Liver (tissue), 9 donors: ENCODE measurements around the gene SH2D7. TPM values are rescaled to one million over a fixed set of nuclear protein-coding genes. Genes with fewer than 3 reads are reported as not detected.

Experiments
- DNase-seq: peaks from one replicate; pipeline ENCODE4 v3.0.0-alpha.2; 2017; ENCODE audit warnings: low spot score
- H3K27ac ChIP-seq, 2 donors: one replicate each; pipeline ENCODE4 v1.7.0; 2013; ENCODE audit warnings: inconsistent platforms in 2 of 2, low read length in 2 of 2, control low read depth in 1 of 2, low read depth in 1 of 2, mild to moderate bottlenecking in 1 of 2
- H3K27me3 ChIP-seq, 4 donors: one replicate each; pipeline versions ENCODE4 v1.6.1 to v1.7.0; 2013; ENCODE audit warnings: low read length in 3 of 4, inconsistent platforms in 1 of 4, mild to moderate bottlenecking in 1 of 4, moderate library complexity in 1 of 4; ENCODE audit not compliant: control insufficient read depth in 4 of 4, insufficient read depth in 4 of 4
- H3K36me3 ChIP-seq, 4 donors: one replicate each; pipeline versions ENCODE4 v1.6.1 to v1.7.0; 2013; ENCODE audit warnings: low read length in 3 of 4, mild to moderate bottlenecking in 3 of 4, low read depth in 1 of 4, moderate library complexity in 1 of 4; ENCODE audit not compliant: control insufficient read depth in 4 of 4, insufficient read depth in 3 of 4
- H3K4me1 ChIP-seq, 4 donors: one replicate each; pipeline versions ENCODE4 v1.6.1 to v1.7.0; 2013; ENCODE audit warnings: low read length in 3 of 4, mild to moderate bottlenecking in 3 of 4, moderate library complexity in 1 of 4; ENCODE audit not compliant: control insufficient read depth in 4 of 4, insufficient read depth in 4 of 4
- H3K4me3 ChIP-seq, 3 donors: one replicate each; pipeline versions ENCODE4 v1.6.1 to v1.7.0; 2013; ENCODE audit warnings: low read length in 3 of 3, control low read depth in 1 of 3, low read depth in 1 of 3, mild to moderate bottlenecking in 1 of 3
- H3K9ac ChIP-seq, 2 donors: one replicate each; pipeline ENCODE4 v1.7.0; 2013; ENCODE audit warnings: low read length in 2 of 2, mild to moderate bottlenecking in 2 of 2, moderate library complexity in 2 of 2, control low read depth in 1 of 2, low read depth in 1 of 2
- H3K9me3 ChIP-seq, 4 donors: one replicate each; pipeline versions ENCODE4 v1.6.1 to v1.7.0; 2013; ENCODE audit warnings: low read length in 3 of 4; ENCODE audit not compliant: control insufficient read depth in 4 of 4
- EGR1 ChIP-seq, 2 donors: IDR thresholded peaks; 2 replicates each; pipeline ENCODE4 v1.6.1; 2016 to 2018; ENCODE audit warnings: antibody characterized with exemption in 2 of 2, low read depth in 2 of 2
- FOXA1 ChIP-seq: IDR thresholded peaks from 2 replicates; pipeline ENCODE4 v1.6.1; 2016; ENCODE audit warnings: antibody characterized with exemption
- FOXA2 ChIP-seq: IDR thresholded peaks from 2 replicates; pipeline ENCODE4 v1.6.1; 2016; ENCODE audit warnings: antibody characterized with exemption
- GABPA ChIP-seq, 2 donors: IDR thresholded peaks in 1 of 2; conservative IDR thresholded peaks in 1 of 2; 2 replicates each; pipeline ENCODE4 v1.6.1; 2016; ENCODE audit warnings: antibody characterized with exemption in 2 of 2, mild to moderate bottlenecking in 1 of 2, moderate library complexity in 1 of 2
- HNF4A ChIP-seq, 2 donors: conservative IDR thresholded peaks; 2 replicates each; pipeline ENCODE4 v1.6.1; 2016; ENCODE audit warnings: antibody characterized with exemption in 2 of 2, mild to moderate bottlenecking in 2 of 2
- HNF4G ChIP-seq: IDR thresholded peaks from 2 replicates; pipeline ENCODE4 v1.6.1; 2016; ENCODE audit warnings: antibody characterized with exemption
- JUND ChIP-seq, 2 donors: IDR thresholded peaks; 2 replicates each; pipeline ENCODE4 v1.6.1; 2016; ENCODE audit warnings: antibody characterized with exemption in 2 of 2
- NR2F2 ChIP-seq: IDR thresholded peaks from 2 replicates; pipeline ENCODE4 v1.6.1; 2016; ENCODE audit warnings: antibody characterized with exemption
- RAD21 ChIP-seq, 2 donors: IDR thresholded peaks; 2 replicates each; pipeline ENCODE4 v1.6.1; 2016; ENCODE audit warnings: antibody characterized with exemption in 2 of 2, mild to moderate bottlenecking in 2 of 2
- RXRA ChIP-seq, 2 donors: IDR thresholded peaks; 2 replicates each; pipeline ENCODE4 v1.6.1; 2017 to 2018; ENCODE audit warnings: antibody characterized with exemption in 2 of 2, mild to moderate bottlenecking in 1 of 2
- SP1 ChIP-seq: IDR thresholded peaks from 2 replicates; pipeline ENCODE4 v1.6.1; 2018; ENCODE audit warnings: antibody characterized with exemption, mild to moderate bottlenecking
- TAF1 ChIP-seq: conservative IDR thresholded peaks from 2 replicates; pipeline ENCODE4 v1.6.1; 2016; ENCODE audit warnings: antibody characterized with exemption, mild to moderate bottlenecking
- YY1 ChIP-seq: IDR thresholded peaks from 2 replicates; pipeline ENCODE4 v1.6.1; 2016; ENCODE audit warnings: antibody characterized with exemption, mild to moderate bottlenecking
- WGBS: extraction: QIAGEN DNeasy Blood & Tissue Kit; methylation state at CpG from one replicate; pipeline ENCODE4 v1.1.7; 2013; 5-methylcytosine and 5-hydroxymethylcytosine counted together
- polyA plus RNA-seq, 2 donors: library from polyadenylated mRNA; stranded (reverse) in 1 of 2; unstranded in 1 of 2; fragments of 200-250 nt in 1 of 2; fragments of >200 nt in 1 of 2; fragmentation: Nextera tagmentation in 1 of 2; extraction: Ambion mirVana in 1 of 2; gene quantifications; one replicate each; pipeline versions ENCODE4 v1.2.1 to v1.2.3, GENCODE V29; 2013 to 2015
- total RNA-seq, 2 donors: library from RNA; depleted of rRNA; stranded (reverse); fragments of >200 nt; gene quantifications; one replicate each; pipeline ENCODE4 v1.2.3, GENCODE V29; 2014
- TF ChIP-seq, protein P1 (sequence below): IDR thresholded peaks from 2 replicates; pipeline ENCODE4 v1.6.1; 2016; ENCODE audit warnings: antibody characterized with exemption, mild to moderate bottlenecking
- TF ChIP-seq, protein P2 (sequence below): IDR thresholded peaks from 2 replicates; pipeline ENCODE4 v1.6.1; 2016; ENCODE audit warnings: antibody characterized with exemption
- TF ChIP-seq, protein P3 (sequence below): IDR thresholded peaks from 2 replicates; pipeline ENCODE4 v1.6.1; 2016; ENCODE audit warnings: antibody characterized with exemption
- TF ChIP-seq, protein P4 (sequence below): fragments of 150-350 bp; IDR thresholded peaks from 2 replicates; pipeline ENCODE4 v1.5.1; 2017; ENCODE audit warnings: improper control_type of control experiment, low read depth, low read length; ENCODE audit not compliant: missing input control
- donor health status: healthy.
- donor health status: healthy.
- donor health status: healthy.
- donor health status: healthy.
- donor health status: healthy.

SH2D7 gene
- total and polyA plus RNA-seq, 4 donors = not detected

DNA sequence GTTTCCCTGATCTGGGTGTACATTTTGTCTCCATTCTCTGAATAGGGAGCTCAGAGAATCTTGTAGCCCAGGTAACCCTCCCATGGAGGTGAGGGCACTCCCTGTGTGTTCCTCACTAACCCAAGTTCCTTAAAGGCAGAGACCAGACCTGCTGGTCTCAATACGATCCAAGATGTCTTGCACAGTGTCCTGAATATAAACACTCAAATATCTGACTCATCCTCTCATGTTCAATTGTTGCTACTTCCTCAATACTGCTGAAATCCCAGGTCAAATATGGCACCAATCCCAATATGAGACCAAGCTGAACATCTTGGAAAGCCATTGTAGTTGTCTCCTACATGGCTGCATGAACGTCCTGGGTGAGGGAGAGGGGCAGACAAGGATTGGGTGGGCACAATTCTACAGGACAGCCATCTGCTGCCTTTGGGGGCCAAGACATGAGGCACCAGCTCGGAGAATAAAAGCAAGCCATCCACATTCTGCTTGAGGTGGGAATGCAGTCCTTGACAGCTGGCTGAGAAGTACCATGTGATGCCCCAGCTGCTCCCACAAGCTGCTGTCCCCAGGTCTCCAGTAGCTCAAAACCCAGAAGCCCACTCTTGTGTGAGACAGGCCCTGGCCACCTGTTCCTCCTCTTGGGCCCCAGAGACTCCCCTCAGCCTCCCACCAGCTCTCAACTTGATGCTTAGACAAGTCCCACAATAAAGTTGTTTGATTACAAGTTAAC is 33.1 kb upstream of the SH2D7 start:
- peak overlapping the region; percentile 2 to 26 for H3K27ac ChIP-seq
- H3K27me3 ChIP-seq = no peaks in the 10 kb centered on the region
- DNase-seq = no peak
- H3K4me1 ChIP-seq = peaks cover 21 to 63% (median 51%) of the 10 kb centered on the region in 4 donors
- WGBS = 89% methylated on average over 3 of the region's 3 CpGs
- H3K4me3 ChIP-seq = no peak overlapping the region
- TF ChIP-seq TAF1 (no peak), HNF4A (conservative IDR thresholded peaks at IDR 0.05) (no peak), FOXA1 (no peak), GABPA (IDR thresholded peaks at IDR 0.05 in 1 of 2, conservative IDR thresholded peaks at IDR 0.05 in 1 of 2) (no peak), FOXA2 (no peak), EGR1 (IDR thresholded peaks at IDR 0.05; ENCODE audit: low read depth in 2 of 2) (no peak)
- TF ChIP-seq, protein P1, sequence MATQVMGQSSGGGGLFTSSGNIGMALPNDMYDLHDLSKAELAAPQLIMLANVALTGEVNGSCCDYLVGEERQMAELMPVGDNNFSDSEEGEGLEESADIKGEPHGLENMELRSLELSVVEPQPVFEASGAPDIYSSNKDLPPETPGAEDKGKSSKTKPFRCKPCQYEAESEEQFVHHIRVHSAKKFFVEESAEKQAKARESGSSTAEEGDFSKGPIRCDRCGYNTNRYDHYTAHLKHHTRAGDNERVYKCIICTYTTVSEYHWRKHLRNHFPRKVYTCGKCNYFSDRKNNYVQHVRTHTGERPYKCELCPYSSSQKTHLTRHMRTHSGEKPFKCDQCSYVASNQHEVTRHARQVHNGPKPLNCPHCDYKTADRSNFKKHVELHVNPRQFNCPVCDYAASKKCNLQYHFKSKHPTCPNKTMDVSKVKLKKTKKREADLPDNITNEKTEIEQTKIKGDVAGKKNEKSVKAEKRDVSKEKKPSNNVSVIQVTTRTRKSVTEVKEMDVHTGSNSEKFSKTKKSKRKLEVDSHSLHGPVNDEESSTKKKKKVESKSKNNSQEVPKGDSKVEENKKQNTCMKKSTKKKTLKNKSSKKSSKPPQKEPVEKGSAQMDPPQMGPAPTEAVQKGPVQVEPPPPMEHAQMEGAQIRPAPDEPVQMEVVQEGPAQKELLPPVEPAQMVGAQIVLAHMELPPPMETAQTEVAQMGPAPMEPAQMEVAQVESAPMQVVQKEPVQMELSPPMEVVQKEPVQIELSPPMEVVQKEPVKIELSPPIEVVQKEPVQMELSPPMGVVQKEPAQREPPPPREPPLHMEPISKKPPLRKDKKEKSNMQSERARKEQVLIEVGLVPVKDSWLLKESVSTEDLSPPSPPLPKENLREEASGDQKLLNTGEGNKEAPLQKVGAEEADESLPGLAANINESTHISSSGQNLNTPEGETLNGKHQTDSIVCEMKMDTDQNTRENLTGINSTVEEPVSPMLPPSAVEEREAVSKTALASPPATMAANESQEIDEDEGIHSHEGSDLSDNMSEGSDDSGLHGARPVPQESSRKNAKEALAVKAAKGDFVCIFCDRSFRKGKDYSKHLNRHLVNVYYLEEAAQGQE = no peak
- no peak overlapping the region for H3K9ac ChIP-seq
- H3K9me3 ChIP-seq = no peaks in the 10 kb centered on the region
- H3K36me3 ChIP-seq = no peaks in the 10 kb centered on the region

DNA sequence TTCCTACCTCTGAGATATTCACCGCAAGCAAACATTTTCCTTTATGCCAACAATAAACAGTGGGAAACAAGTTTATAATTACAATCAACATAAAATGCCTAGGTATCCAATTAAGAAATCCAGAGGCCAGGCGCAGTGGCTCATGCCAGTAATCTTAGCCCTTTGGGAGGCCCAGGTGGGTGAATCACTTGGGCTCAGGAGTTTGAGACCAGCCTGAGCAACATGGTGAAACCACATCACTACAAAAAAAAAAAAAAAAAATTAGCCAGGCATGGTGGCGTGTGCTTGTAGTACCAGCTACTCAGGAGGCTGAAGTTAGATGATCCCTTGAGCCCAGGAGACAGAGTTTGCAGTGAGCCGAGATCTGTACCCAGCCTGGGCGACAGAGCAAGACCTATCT is 32.1 kb upstream of the SH2D7 start:
- Histone ChIP-seq H3K9ac (peak overlapping the region in 1 of 2 donors; percentile 39), H3K4me1 (peaks cover 22 to 69% (median 49%) of the 10 kb centered on the region in 4 donors), H3K27ac (peak overlapping the region; percentile 2 to 58), H3K36me3 (no peaks in the 10 kb centered on the region), H3K9me3 (no peaks in the 10 kb centered on the region), H3K27me3 (no peaks in the 10 kb centered on the region), H3K4me3 (no peak overlapping the region)
- no peak for DNase-seq
- TF ChIP-seq EGR1 (IDR thresholded peaks at IDR 0.05; ENCODE audit: low read depth in 2 of 2) (no peak), JUND (IDR thresholded peaks at IDR 0.05) (no peak), HNF4A (conservative IDR thresholded peaks at IDR 0.05) (no peak), TAF1 (no peak), HNF4G (no peak), RAD21 (IDR thresholded peaks at IDR 0.05) (no peak), SP1 (no peak), YY1 (no peak), FOXA2 (no peak), FOXA1 (no peak), RXRA (IDR thresholded peaks at IDR 0.05) (no peak), NR2F2 (no peak), GABPA (IDR thresholded peaks at IDR 0.05 in 1 of 2, conservative IDR thresholded peaks at IDR 0.05 in 1 of 2) (no peak)
- TF ChIP-seq, protein P2, sequence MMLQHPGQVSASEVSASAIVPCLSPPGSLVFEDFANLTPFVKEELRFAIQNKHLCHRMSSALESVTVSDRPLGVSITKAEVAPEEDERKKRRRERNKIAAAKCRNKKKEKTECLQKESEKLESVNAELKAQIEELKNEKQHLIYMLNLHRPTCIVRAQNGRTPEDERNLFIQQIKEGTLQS = no peak
- TF ChIP-seq, protein P3, sequence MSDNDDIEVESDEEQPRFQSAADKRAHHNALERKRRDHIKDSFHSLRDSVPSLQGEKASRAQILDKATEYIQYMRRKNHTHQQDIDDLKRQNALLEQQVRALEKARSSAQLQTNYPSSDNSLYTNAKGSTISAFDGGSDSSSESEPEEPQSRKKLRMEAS = no peak
- TF ChIP-seq, protein P1 = no peak
- TF ChIP-seq, protein P4, sequence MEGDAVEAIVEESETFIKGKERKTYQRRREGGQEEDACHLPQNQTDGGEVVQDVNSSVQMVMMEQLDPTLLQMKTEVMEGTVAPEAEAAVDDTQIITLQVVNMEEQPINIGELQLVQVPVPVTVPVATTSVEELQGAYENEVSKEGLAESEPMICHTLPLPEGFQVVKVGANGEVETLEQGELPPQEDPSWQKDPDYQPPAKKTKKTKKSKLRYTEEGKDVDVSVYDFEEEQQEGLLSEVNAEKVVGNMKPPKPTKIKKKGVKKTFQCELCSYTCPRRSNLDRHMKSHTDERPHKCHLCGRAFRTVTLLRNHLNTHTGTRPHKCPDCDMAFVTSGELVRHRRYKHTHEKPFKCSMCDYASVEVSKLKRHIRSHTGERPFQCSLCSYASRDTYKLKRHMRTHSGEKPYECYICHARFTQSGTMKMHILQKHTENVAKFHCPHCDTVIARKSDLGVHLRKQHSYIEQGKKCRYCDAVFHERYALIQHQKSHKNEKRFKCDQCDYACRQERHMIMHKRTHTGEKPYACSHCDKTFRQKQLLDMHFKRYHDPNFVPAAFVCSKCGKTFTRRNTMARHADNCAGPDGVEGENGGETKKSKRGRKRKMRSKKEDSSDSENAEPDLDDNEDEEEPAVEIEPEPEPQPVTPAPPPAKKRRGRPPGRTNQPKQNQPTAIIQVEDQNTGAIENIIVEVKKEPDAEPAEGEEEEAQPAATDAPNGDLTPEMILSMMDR = no peak
- WGBS = 91% methylated on average over 5 of the region's 5 CpGs
